ENCODE results near the gene PSG7.
"Not testable (repeated sequence)": the region's sequence is repeated elsewhere in the genome, so short reads cannot be mapped to it uniquely, and the experiment has no call there.

The PSG7 gene

GRCh38 chr19:42916931-42917330 is 20.1 kb downstream of the PSG7 start:
- in situ Hi-C loops (cut with MboI; ENCODE audit: low sequenced_read_pairs): not testable (repeated sequence)

- in situ Hi-C loops (cut with MboI; ENCODE audit: low sequenced_read_pairs): not testable (repeated sequence)
Measured at GRCh38 chr19:42913516-42913915, 23.5 kb downstream of the PSG7 start.

- in situ Hi-C loops (cut with MboI; ENCODE audit: low sequenced_read_pairs): not testable (repeated sequence)
Measured at GRCh38 chr19:42912941-42913340, 24.1 kb downstream of the PSG7 start.

GRCh38 chr19:42911731-42912130 is 25.3 kb downstream of the PSG7 start:
- in situ Hi-C loops (cut with MboI; ENCODE audit: low sequenced_read_pairs): not testable (repeated sequence)

GRCh38 chr19:42906162-42906561 is 30.8 kb downstream of the PSG7 start:
- in situ Hi-C loops (cut with MboI; ENCODE audit: low sequenced_read_pairs): not testable (repeated sequence)

GRCh38 chr19:42900561-42900960 is 36.4 kb downstream of the PSG7 start:
- in situ Hi-C loops (cut with MboI; ENCODE audit: low sequenced_read_pairs): not testable (repeated sequence)

GRCh38 chr19:42899674-42900073 is 37.3 kb downstream of the PSG7 start:
- in situ Hi-C loops (cut with MboI; ENCODE audit: low sequenced_read_pairs): not testable (repeated sequence)

GRCh38 chr19:42899110-42899509 is 37.9 kb downstream of the PSG7 start:
- in situ Hi-C loops (cut with MboI; ENCODE audit: low sequenced_read_pairs): not testable (repeated sequence)

GRCh38 chr19:42898656-42899055 is 38.4 kb downstream of the PSG7 start:
- in situ Hi-C loops (cut with MboI; ENCODE audit: low sequenced_read_pairs): not testable (repeated sequence)

- in situ Hi-C loops (cut with MboI; ENCODE audit: low sequenced_read_pairs): not testable (repeated sequence)
Measured at GRCh38 chr19:42897729-42898128, 39.3 kb downstream of the PSG7 start.

- in situ Hi-C loops (cut with MboI; ENCODE audit: low sequenced_read_pairs): not testable (repeated sequence)
Measured at GRCh38 chr19:42890446-42890845, 46.6 kb downstream of the PSG7 start.

GRCh38 chr19:42887876-42888445 is 49.0 kb downstream of the PSG7 start:
- in situ Hi-C loops (cut with MboI; ENCODE audit: low sequenced_read_pairs): not testable (repeated sequence)

- in situ Hi-C loops (cut with MboI; ENCODE audit: low sequenced_read_pairs): not testable (repeated sequence)
Measured at GRCh38 chr19:42882730-42883129, 54.3 kb downstream of the PSG7 start.

- in situ Hi-C loops (cut with MboI; ENCODE audit: low sequenced_read_pairs): not testable (repeated sequence)
Measured at GRCh38 chr19:42882010-42882409, 55.0 kb downstream of the PSG7 start.

GRCh38 chr19:42881279-42881678 is 55.7 kb downstream of the PSG7 start:
- in situ Hi-C loops (cut with MboI; ENCODE audit: low sequenced_read_pairs): not testable (repeated sequence)

- in situ Hi-C loops (cut with MboI; ENCODE audit: low sequenced_read_pairs): not testable (repeated sequence)
Measured at GRCh38 chr19:42880621-42881020, 56.4 kb downstream of the PSG7 start.

- in situ Hi-C loops (cut with MboI; ENCODE audit: low sequenced_read_pairs): no loop called here
Measured at GRCh38 chr19:42879613-42880012, 57.4 kb downstream of the PSG7 start, which contains the start of gene PSG1. Gene PSG1, minus strand, starts transcription at chr19:42879713. Its CDS starts 132 bp downstream, at chr19:42879581.

GRCh38 chr19:42876596-42876995 is 60.4 kb downstream of the PSG7 start:
- in situ Hi-C loops (cut with MboI; ENCODE audit: low sequenced_read_pairs): not testable (repeated sequence)

- in situ Hi-C loops (cut with MboI; ENCODE audit: low sequenced_read_pairs): not testable (repeated sequence)
Measured at GRCh38 chr19:42875881-42876280, 61.1 kb downstream of the PSG7 start.

- in situ Hi-C loops (cut with MboI; ENCODE audit: low sequenced_read_pairs): not testable (repeated sequence)
Measured at GRCh38 chr19:42874901-42875813, 61.9 kb downstream of the PSG7 start.

- in situ Hi-C loops (cut with MboI; ENCODE audit: low sequenced_read_pairs): not testable (repeated sequence)
Measured at GRCh38 chr19:42874136-42874535, 62.9 kb downstream of the PSG7 start.
